Left lung (tissue), 14 donors: Measurements from ENCODE around the gene LPCAT3. TPM values are rescaled to one million over a fixed set of nuclear protein-coding genes. Genes with fewer than 3 reads are reported as not detected.

Experiments
- ATAC-seq: fragments of 200-7000 bp; cut with Tn5 transposase; one replicate; pipeline ENCODE4 v1.9.1; 2020; ENCODE audit warnings: moderate library complexity
- DNase-seq, 4 donors: peaks; one replicate each; pipeline ENCODE4 v3.0.0-alpha.2; 2013 to 2020
- H3K27ac ChIP-seq, 2 donors: fragments of 200-600 bp; sonication (generic) in 1 of 2; one replicate each; pipeline versions ENCODE4 v1.5.0 to v1.8.0; 2020 to 2021
- H3K27me3 ChIP-seq, 2 donors: fragments of 200-600 bp; sonication (generic) in 1 of 2; one replicate each; pipeline versions ENCODE4 v1.5.0 to v1.8.0; 2020 to 2021
- H3K36me3 ChIP-seq, 2 donors: fragments of 200-600 bp; sonication (generic) in 1 of 2; one replicate each; pipeline versions ENCODE4 v1.5.0 to v1.8.0; 2020 to 2021
- H3K4me1 ChIP-seq, 2 donors: fragments of 200-600 bp; one replicate each; pipeline ENCODE4 v1.8.0; 2021
- H3K4me3 ChIP-seq, 2 donors: fragments of 200-600 bp; sonication (generic) in 1 of 2; one replicate each; pipeline versions ENCODE4 v1.5.0 to v1.8.0; 2020 to 2021; ENCODE audit warnings: mild to moderate bottlenecking in 1 of 2
- H3K9me3 ChIP-seq, 2 donors: fragments of 200-600 bp; sonication (generic) in 1 of 2; one replicate each; pipeline versions ENCODE4 v1.5.0 to v1.8.0; 2020 to 2021
- intact Hi-C, 2 donors: fragments of 100-400 bp; cut with DNase I; formaldehyde crosslinking; loops; one replicate each; pipeline versions ENCODE4 v1.11.2 to v1.14.2; 2022
- long read RNA-seq, 12 donors: library from polyadenylated mRNA in 2 of 12; unstranded in 2 of 12; transcript quantifications; one replicate each; pipeline ENCODE4 v2.0.0 and lab custom pipeline, GENCODE V29; 2019 to 2026
- polyA plus RNA-seq, 6 donors: library from polyadenylated mRNA; unstranded; fragments of 120-200 nt; gene quantifications; one replicate each; pipeline ENCODE4 v1.2.1, GENCODE V29; 2013; ENCODE audit not compliant: insufficient read length in 6 of 6
- total RNA-seq, 2 donors: library from RNA; stranded (reverse); fragmentation: NEBNext Ultra II Directional; extraction: Animal tissue kit (Norgen Biotek cat#: 25700); gene quantifications; one replicate each; pipeline ENCODE4 v1.2.1, GENCODE V29; 2021
- TF ChIP-seq, protein P1 (sequence below), 2 donors: fragments of 200-600 bp; sonication (generic) in 1 of 2; IDR thresholded peaks; one replicate each; pipeline versions ENCODE4 v1.5.0 to v1.8.0; 2021; ENCODE audit warnings: antibody characterized with exemption in 2 of 2
- donor health status: DM: no; HTN: yes; CAD: no.
- donor health status: DM: no; HTN: no; CAD: no.

Gene LPCAT3, protein sequence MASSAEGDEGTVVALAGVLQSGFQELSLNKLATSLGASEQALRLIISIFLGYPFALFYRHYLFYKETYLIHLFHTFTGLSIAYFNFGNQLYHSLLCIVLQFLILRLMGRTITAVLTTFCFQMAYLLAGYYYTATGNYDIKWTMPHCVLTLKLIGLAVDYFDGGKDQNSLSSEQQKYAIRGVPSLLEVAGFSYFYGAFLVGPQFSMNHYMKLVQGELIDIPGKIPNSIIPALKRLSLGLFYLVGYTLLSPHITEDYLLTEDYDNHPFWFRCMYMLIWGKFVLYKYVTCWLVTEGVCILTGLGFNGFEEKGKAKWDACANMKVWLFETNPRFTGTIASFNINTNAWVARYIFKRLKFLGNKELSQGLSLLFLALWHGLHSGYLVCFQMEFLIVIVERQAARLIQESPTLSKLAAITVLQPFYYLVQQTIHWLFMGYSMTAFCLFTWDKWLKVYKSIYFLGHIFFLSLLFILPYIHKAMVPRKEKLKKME
- 100 to 1,000 TPM in 1 of 2 donors, 10 to 100 TPM in 1; 74.5 to 108 TPM for total RNA-seq
- 10 to 100 TPM; 54.7 to 70.7 (median 61.9) TPM for polyA plus RNA-seq
- long read RNA-seq, donor 1, transcript LPCAT3-201 (13 exons, 2,268 nt): major isoform, 6 of 28 reads
- long read RNA-seq, donor 1, partial matches to known transcripts: 22 of 28 reads
- long read RNA-seq, donor 1, other reads (novel, unspliced or antisense): 0 of 28 reads
- long read RNA-seq, donor 2, transcript LPCAT3-201 (13 exons, 2,268 nt): major isoform, 8 of 33 reads
- long read RNA-seq, donor 2, partial matches to known transcripts: 24 of 33 reads
- long read RNA-seq, donor 2, other reads (novel, unspliced or antisense): 0 of 33 reads
- long read RNA-seq, donor 3, transcript LPCAT3-201 (13 exons, 2,268 nt): major isoform, 8 of 9 reads
- long read RNA-seq, donor 3, partial matches to known transcripts: 0 of 9 reads
- long read RNA-seq, donor 3, other reads (novel, unspliced or antisense): 0 of 9 reads
- long read RNA-seq, donor 4, transcript LPCAT3-201 (13 exons, 2,268 nt): major isoform, 22 of 33 reads
- long read RNA-seq, donor 4, partial matches to known transcripts: 7 of 33 reads
- long read RNA-seq, donor 4, other reads (novel, unspliced or antisense): 4 of 33 reads
- long read RNA-seq, donor 5, transcript LPCAT3-201 (13 exons, 2,268 nt): major isoform, 8 of 9 reads
- long read RNA-seq, donor 5, partial matches to known transcripts: 0 of 9 reads
- long read RNA-seq, donor 5, other reads (novel, unspliced or antisense): 0 of 9 reads
- long read RNA-seq, donor 6, transcript LPCAT3-201 (13 exons, 2,268 nt): major isoform, 10 of 19 reads
- long read RNA-seq, donor 6, partial matches to known transcripts: 8 of 19 reads
- long read RNA-seq, donor 6, other reads (novel, unspliced or antisense): 0 of 19 reads
- long read RNA-seq, donor 7, transcript LPCAT3-201 (13 exons, 2,268 nt): major isoform, 5 of 10 reads
- long read RNA-seq, donor 7, partial matches to known transcripts: 5 of 10 reads
- long read RNA-seq, donor 7, other reads (novel, unspliced or antisense): 0 of 10 reads
- long read RNA-seq, donor 8, transcript LPCAT3-201 (13 exons, 2,268 nt): major isoform, 9 of 10 reads
- long read RNA-seq, donor 8, partial matches to known transcripts: 0 of 10 reads
- long read RNA-seq, donor 8, other reads (novel, unspliced or antisense): 0 of 10 reads
- long read RNA-seq, donor 9: 0 reads
- long read RNA-seq, donor 10, transcript LPCAT3-201 (13 exons, 2,268 nt): major isoform, 29 of 37 reads
- long read RNA-seq, donor 10, partial matches to known transcripts: 4 of 37 reads
- long read RNA-seq, donor 10, other reads (novel, unspliced or antisense): 4 of 37 reads
- long read RNA-seq, donor 11, transcript LPCAT3-201 (13 exons, 2,268 nt): major isoform, 5 of 5 reads
- long read RNA-seq, donor 11, partial matches to known transcripts: 0 of 5 reads
- long read RNA-seq, donor 11, other reads (novel, unspliced or antisense): 0 of 5 reads
- long read RNA-seq, donor 12, transcript LPCAT3-201 (13 exons, 2,268 nt): major isoform, 9 of 10 reads
- long read RNA-seq, donor 12, partial matches to known transcripts: 0 of 10 reads
- long read RNA-seq, donor 12, other reads (novel, unspliced or antisense): 0 of 10 reads

DNA sequence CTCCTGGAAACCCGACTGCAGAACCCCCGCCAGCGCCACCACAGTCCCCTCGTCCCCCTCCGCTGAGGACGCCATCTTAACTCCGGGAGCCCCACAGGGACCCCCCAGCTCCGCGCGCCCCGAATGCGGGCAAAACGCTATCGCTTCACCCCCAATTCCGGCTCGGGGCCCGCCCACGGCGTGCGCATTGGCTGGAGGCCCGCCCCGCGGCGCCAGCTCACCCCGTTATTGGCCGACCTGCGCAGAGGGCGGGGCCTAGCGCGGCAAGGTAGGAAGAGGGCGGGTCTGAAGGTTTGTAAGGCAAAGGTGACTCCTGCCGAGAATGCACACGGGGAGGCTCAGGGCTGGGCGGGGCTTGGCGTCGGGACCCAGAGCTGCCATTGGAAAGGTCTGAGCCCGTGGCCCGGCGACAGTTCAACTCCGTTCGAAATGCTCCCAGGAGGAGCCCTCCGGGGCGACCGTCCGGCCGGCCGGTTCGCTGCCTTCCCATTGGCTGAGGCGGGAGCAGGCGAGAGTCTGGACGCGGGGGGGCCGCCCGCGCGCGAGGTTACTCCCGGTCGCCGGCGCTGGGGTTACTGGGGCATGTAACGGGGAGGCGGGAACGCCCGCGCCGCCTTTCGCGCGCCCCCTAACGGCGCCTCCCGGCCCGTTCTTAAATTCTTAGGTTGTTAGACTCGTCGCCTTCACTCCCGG is at the start of gene LPCAT3:
Gene LPCAT3 (minus strand): TSS at position 127 of the 693 bp plus-strand sequence. CDS start 52 bp downstream, at position 75.
- peak; percentile 96 to 100 (median 97) for DNase-seq
- TF ChIP-seq, protein P1, sequence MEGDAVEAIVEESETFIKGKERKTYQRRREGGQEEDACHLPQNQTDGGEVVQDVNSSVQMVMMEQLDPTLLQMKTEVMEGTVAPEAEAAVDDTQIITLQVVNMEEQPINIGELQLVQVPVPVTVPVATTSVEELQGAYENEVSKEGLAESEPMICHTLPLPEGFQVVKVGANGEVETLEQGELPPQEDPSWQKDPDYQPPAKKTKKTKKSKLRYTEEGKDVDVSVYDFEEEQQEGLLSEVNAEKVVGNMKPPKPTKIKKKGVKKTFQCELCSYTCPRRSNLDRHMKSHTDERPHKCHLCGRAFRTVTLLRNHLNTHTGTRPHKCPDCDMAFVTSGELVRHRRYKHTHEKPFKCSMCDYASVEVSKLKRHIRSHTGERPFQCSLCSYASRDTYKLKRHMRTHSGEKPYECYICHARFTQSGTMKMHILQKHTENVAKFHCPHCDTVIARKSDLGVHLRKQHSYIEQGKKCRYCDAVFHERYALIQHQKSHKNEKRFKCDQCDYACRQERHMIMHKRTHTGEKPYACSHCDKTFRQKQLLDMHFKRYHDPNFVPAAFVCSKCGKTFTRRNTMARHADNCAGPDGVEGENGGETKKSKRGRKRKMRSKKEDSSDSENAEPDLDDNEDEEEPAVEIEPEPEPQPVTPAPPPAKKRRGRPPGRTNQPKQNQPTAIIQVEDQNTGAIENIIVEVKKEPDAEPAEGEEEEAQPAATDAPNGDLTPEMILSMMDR (IDR thresholded peaks at IDR 0.05): peak; percentile 79 to 94
- Histone ChIP-seq H3K4me3 (peak within 1 kb of the TSS; percentile 90 to 95), H3K9me3 (no peaks in the 10 kb centered on the region), H3K27me3 (no peaks in the 10 kb centered on the region), H3K36me3 (peaks cover 0 to 10% of the 10 kb centered on the region in 2 donors), H3K4me1 (peaks cover 15 to 55% of the 10 kb centered on the region in 2 donors), H3K27ac (peak within 1 kb of the TSS; percentile 88 to 91)
- ATAC-seq: peak; percentile 96
- intact Hi-C loops: no loop called here

DNA sequence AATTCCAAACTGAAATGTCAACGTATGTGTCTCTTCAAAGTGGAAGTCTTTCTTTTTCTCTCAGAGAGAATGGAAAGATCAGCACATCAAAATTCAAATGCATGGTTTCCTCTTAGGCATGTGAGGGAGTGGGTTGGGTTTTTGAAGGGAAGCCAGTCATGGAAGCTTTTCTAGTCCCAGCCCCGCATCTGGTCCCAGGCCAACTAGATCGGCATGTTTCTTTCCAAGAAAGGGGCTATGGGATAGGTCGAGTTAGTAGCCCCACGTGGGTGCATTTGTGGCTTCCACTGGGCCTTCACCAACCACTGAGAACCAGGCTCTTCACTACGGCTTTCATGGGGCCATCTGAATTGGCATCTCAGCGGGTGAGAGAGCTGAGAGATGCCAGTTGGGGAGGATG is 48.8 kb upstream of the LPCAT3 start:
- H3K4me3 ChIP-seq: no peak overlapping the region
- DNase-seq (no peak), ATAC-seq (no peak)
- TF ChIP-seq, protein P1 (IDR thresholded peaks at IDR 0.05): no peak
- H3K4me1 ChIP-seq: peaks cover 0 to 4% of the 10 kb centered on the region in 2 donors
- no peaks in the 10 kb centered on the region for H3K9me3 ChIP-seq
- H3K36me3 ChIP-seq: peaks cover 0 to 27% of the 10 kb centered on the region in 2 donors
- no peak overlapping the region for H3K27ac ChIP-seq
- no peaks in the 10 kb centered on the region for H3K27me3 ChIP-seq
- intact Hi-C loops: no loop called here

DNA sequence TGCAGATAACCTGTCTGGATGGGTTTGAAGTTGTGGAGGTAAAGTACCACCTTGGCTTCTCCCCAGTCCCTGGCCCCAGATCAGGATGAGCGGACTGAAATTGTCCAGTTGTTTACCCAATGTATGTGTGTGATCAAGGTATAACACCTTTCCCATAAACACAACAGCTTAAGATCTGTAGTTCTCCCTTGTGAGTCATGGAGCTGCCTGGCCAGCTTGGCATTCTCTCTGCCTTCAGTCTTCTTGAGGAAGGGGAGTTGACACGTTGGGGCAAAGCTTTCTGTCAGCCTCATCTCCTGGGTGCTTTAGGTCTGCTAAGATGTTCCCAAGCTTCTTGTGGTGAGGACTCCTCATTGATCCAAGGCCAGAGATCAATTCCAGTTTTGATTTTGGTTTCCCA is 48.3 kb upstream of the LPCAT3 start:
- no peak overlapping the region for H3K4me3 ChIP-seq
- DNase-seq (no peak), ATAC-seq (no peak)
- H3K27me3 ChIP-seq: no peaks in the 10 kb centered on the region
- H3K9me3 ChIP-seq: no peaks in the 10 kb centered on the region
- intact Hi-C loops: no loop called here
- no peak overlapping the region for H3K27ac ChIP-seq
- peaks cover 0 to 27% of the 10 kb centered on the region in 2 donors for H3K36me3 ChIP-seq
- TF ChIP-seq, protein P1 (IDR thresholded peaks at IDR 0.05): no peak
- peaks cover 0 to 4% of the 10 kb centered on the region in 2 donors for H3K4me1 ChIP-seq
